Esophagus muscularis mucosa (tissue), 4 donors: ENCODE measurements around the gene EEF1AKMT2. TPM values are rescaled to one million over a fixed set of nuclear protein-coding genes. Genes with fewer than 3 reads are reported as not detected.

Experiments
- DNase-seq: peaks from one replicate; pipeline ENCODE4 v3.0.0-alpha.2; 2017; ENCODE audit errors: extremely low spot score
- H3K27ac ChIP-seq, 4 donors: fragments of 200-600 bp; sonication (generic); replicated peaks in 1 of 4; 1 replicate in 3 of 4; 2 replicates in 1 of 4; pipeline ENCODE4 v1.5.1; 2016 to 2019; ENCODE audit warnings: mild to moderate bottlenecking in 1 of 4
- H3K27me3 ChIP-seq, 4 donors: fragments of 200-600 bp; sonication (generic); one replicate each; pipeline versions ENCODE4 v1.5.1 to v1.6.0; 2016 to 2019
- H3K36me3 ChIP-seq, 4 donors: fragments of 200-600 bp; sonication (generic); one replicate each; pipeline ENCODE4 v1.5.1; 2016 to 2019
- H3K4me1 ChIP-seq, 4 donors: fragments of 200-600 bp; sonication (generic); one replicate each; pipeline ENCODE4 v1.5.1; 2016 to 2019
- H3K4me3 ChIP-seq, 4 donors: fragments of 200-600 bp; sonication (generic); 1 replicate in 2 of 4; 2 replicates in 2 of 4; pipeline ENCODE4 v1.5.1; 2016 to 2019; ENCODE audit warnings: mild to moderate bottlenecking in 4 of 4, moderate library complexity in 1 of 4
- H3K9me3 ChIP-seq, 4 donors: fragments of 200-600 bp; sonication (generic); 1 replicate in 3 of 4; 2 replicates in 1 of 4; pipeline ENCODE4 v1.5.1; 2016 to 2019
- CTCF ChIP-seq, 3 experiments: fragments of 200-600 bp in 2 of 3; fragments of 450-650 bp in 1 of 3; sonication (generic) in 2 of 3; IDR thresholded peaks; one replicate each; pipeline ENCODE4 v1.5.1; 2017 to 2019; ENCODE audit warnings: antibody characterized with exemption in 3 of 3, mild to moderate bottlenecking in 2 of 3, moderate library complexity in 1 of 3
- EP300 ChIP-seq: sonication (generic); formaldehyde crosslinking; IDR thresholded peaks from one replicate; pipeline ENCODE4 v1.6.1; 2017; ENCODE audit warnings: antibody characterized with exemption
- POLR2A ChIP-seq: fragments of 450-650 bp; IDR thresholded peaks from one replicate; pipeline ENCODE4 v1.6.1; 2017; ENCODE audit warnings: antibody characterized with exemption, moderate library complexity, mild to moderate bottlenecking, low read depth
- POLR2AphosphoS5 ChIP-seq, 2 donors: sonication (generic); formaldehyde crosslinking; IDR thresholded peaks; one replicate each; pipeline ENCODE4 v1.6.1; 2017; ENCODE audit warnings: antibody characterized with exemption in 2 of 2
- WGBS: methylation state at CpG from one replicate; pipeline ENCODE4 v1.1.5; 2018; 5-methylcytosine and 5-hydroxymethylcytosine counted together
- intact Hi-C: fragments of 100-400 bp; cut with DNase I; formaldehyde crosslinking; loops from one replicate; pipeline ENCODE4 v1.15.1; 2023
- total RNA-seq, 4 donors: library from RNA; depleted of rRNA; stranded (reverse); fragments of >200 nt; gene quantifications; one replicate each; pipeline versions ENCODE4 v1.1.0 to v1.2.1, GENCODE V29; 2016

Gene EEF1AKMT2
- total RNA-seq, 4 donors from 2014 or later: 9.0 to 11.9 (median 10.0) TPM

GRCh38 chr10:124719213-124719851 lies 72.4 kb downstream of the EEF1AKMT2 start:
- Histone ChIP-seq H3K4me3 (no peak overlapping the region), H3K4me1 (peaks cover 82 to 99% (median 92%) of the 10 kb centered on the region in 4 donors), H3K36me3 (no peaks in the 10 kb centered on the region), H3K27me3 (no peaks in the 10 kb centered on the region), H3K27ac (peak overlapping the region; percentile 35 to 82 (median 67)), H3K9me3 (no peaks in the 10 kb centered on the region)
- peak; percentile 27 to 51 (median 34) for TF ChIP-seq CTCF (IDR thresholded peaks at IDR 0.05)
- no peak for TF ChIP-seq EP300
- no peak for TF ChIP-seq POLR2A
- peak; percentile 27 to 35 for TF ChIP-seq POLR2AphosphoS5 (IDR thresholded peaks at IDR 0.05)
- 31% methylated on average over 8 of the region's 8 CpGs for WGBS
- no peak for DNase-seq
- intact Hi-C loops: no loop called here

GRCh38 chr10:124717911-124718741 lies 73.6 kb downstream of the EEF1AKMT2 start:
- Histone ChIP-seq H3K27me3 (no peaks in the 10 kb centered on the region), H3K4me3 (no peak overlapping the region), H3K9me3 (no peaks in the 10 kb centered on the region), H3K4me1 (peaks cover 70 to 96% (median 91%) of the 10 kb centered on the region in 4 donors), H3K36me3 (no peaks in the 10 kb centered on the region), H3K27ac (peak overlapping the region; percentile 35 to 82 (median 67))
- no peak for DNase-seq
- intact Hi-C loops: no loop called here
- TF ChIP-seq CTCF (IDR thresholded peaks at IDR 0.05): no peak
- no peak for TF ChIP-seq POLR2A
- WGBS: 73% methylated on average over 11 of the region's 12 CpGs

- peaks cover 61 to 93% (median 86%) of the 10 kb centered on the region in 4 donors for H3K4me1 ChIP-seq
- 91% methylated on average over 8 of the region's 9 CpGs for whole genome bisulfite sequencing
- H3K9me3 ChIP-seq: no peaks in the 10 kb centered on the region
- intact Hi-C loops: no loop called here
- H3K36me3 ChIP-seq: no peaks in the 10 kb centered on the region
- H3K4me3 ChIP-seq: no peak overlapping the region
- TF ChIP-seq POLR2AphosphoS5 (IDR thresholded peaks at IDR 0.05): no peak
- no peak for TF ChIP-seq POLR2A
- no peak for TF ChIP-seq EP300
- TF ChIP-seq CTCF (IDR thresholded peaks at IDR 0.05): no peak
- no peak overlapping the region for H3K27ac ChIP-seq
- DNase-seq: no peak
- H3K27me3 ChIP-seq: no peaks in the 10 kb centered on the region
Measured at GRCh38 chr10:124717041-124717757, 74.5 kb downstream of the EEF1AKMT2 start.

- no peaks in the 10 kb centered on the region for H3K36me3 ChIP-seq
- DNase-seq: no peak
- WGBS: 85% methylated on average over 4 of the region's 4 CpGs
- H3K9me3 ChIP-seq: no peaks in the 10 kb centered on the region
- H3K27ac ChIP-seq: no peak overlapping the region
- intact Hi-C loops: no loop called here
- TF ChIP-seq POLR2AphosphoS5 (IDR thresholded peaks at IDR 0.05): no peak
- TF ChIP-seq EP300: no peak
- no peak for TF ChIP-seq POLR2A
- TF ChIP-seq CTCF (IDR thresholded peaks at IDR 0.05): no peak
- H3K27me3 ChIP-seq: no peaks in the 10 kb centered on the region
- peaks cover 54 to 89% (median 79%) of the 10 kb centered on the region in 4 donors for H3K4me1 ChIP-seq
- H3K4me3 ChIP-seq: no peak overlapping the region
Measured at GRCh38 chr10:124716369-124716768, 75.3 kb downstream of the EEF1AKMT2 start.
